Thymus (tissue), 11 donors: Measurements from ENCODE around the gene CHRNB4. TPM values are rescaled to one million over a fixed set of nuclear protein-coding genes. Genes with fewer than 3 reads are reported as not detected.
A peak's percentile ranks its signal among the peaks of the same experiment; 100 is the strongest.

ENCODE experiments used
- DNase-seq, 9 donors: peaks; one replicate each; pipeline ENCODE4 v3.0.0-alpha.2; 2013; ENCODE audit warnings: low spot score in 9 of 9, low read depth in 6 of 9, missing footprints in 1 of 9
- H3K27ac ChIP-seq, 2 donors: one replicate each; pipeline ENCODE4 v1.5.1; 2013; ENCODE audit warnings: control low read depth in 1 of 2, low read depth in 1 of 2, low read length in 1 of 2, mild to moderate bottlenecking in 1 of 2, moderate library complexity in 1 of 2
- H3K27me3 ChIP-seq, 2 donors: one replicate each; pipeline ENCODE4 v1.5.1; 2013; ENCODE audit warnings: low read length in 1 of 2; ENCODE audit not compliant: control insufficient read depth in 2 of 2, insufficient read depth in 1 of 2
- H3K36me3 ChIP-seq, 2 donors: one replicate each; pipeline ENCODE4 v1.5.1; 2013; ENCODE audit warnings: low read length in 1 of 2, mild to moderate bottlenecking in 1 of 2, moderate library complexity in 1 of 2; ENCODE audit not compliant: control insufficient read depth in 2 of 2, insufficient read depth in 2 of 2
- H3K4me1 ChIP-seq, 2 donors: one replicate each; pipeline ENCODE4 v1.5.1; 2013; ENCODE audit warnings: low read length in 2 of 2; ENCODE audit not compliant: control insufficient read depth in 2 of 2, insufficient read depth in 2 of 2
- H3K4me3 ChIP-seq, 2 donors: one replicate each; pipeline ENCODE4 v1.5.1; 2013; ENCODE audit warnings: low read length in 2 of 2, control low read depth in 1 of 2, mild to moderate bottlenecking in 1 of 2
- H3K9me3 ChIP-seq, 2 donors: one replicate each; pipeline ENCODE4 v1.5.1; 2013; ENCODE audit warnings: low read length in 1 of 2, mild to moderate bottlenecking in 1 of 2; ENCODE audit not compliant: control insufficient read depth in 2 of 2, insufficient read depth in 1 of 2
- WGBS: extraction: QIAGEN DNeasy Blood & Tissue Kit; methylation state at CpG from one replicate; pipeline ENCODE4 v1.1.7; 2013; 5-methylcytosine and 5-hydroxymethylcytosine counted together
- polyA plus RNA-seq: library from polyadenylated mRNA; stranded (reverse); fragments of 200-250 nt; gene quantifications from one replicate; pipeline ENCODE4 v1.2.3, GENCODE V29; 2013
- total RNA-seq: library from RNA; stranded (reverse); fragments of 120-200 nt; gene quantifications from one replicate; pipeline ENCODE4 v1.2.4, GENCODE V29; 2013
- donor health status: healthy.

Gene CHRNB4
- total and polyA plus RNA-seq, 2 donors: 0.47 to 0.62 TPM

GRCh38 chr15:78638658-78639314, 2.2 kb downstream of the CHRNB4 start:
- WGBS: 50% methylated on average over 4 of the region's 4 CpGs
- peaks cover 0 to 4% of the 10 kb centered on the region in 2 donors for H3K36me3 ChIP-seq
- no peak overlapping the region for H3K27ac ChIP-seq
- peak in 6 of 9 donors; percentile 70 to 84 (median 73) for DNase-seq
- peaks cover 37 to 52% of the 10 kb centered on the region in 2 donors for H3K4me1 ChIP-seq
- H3K27me3 ChIP-seq: peaks cover 0 to 16% of the 10 kb centered on the region in 2 donors
- no peaks in the 10 kb centered on the region for H3K9me3 ChIP-seq
- H3K4me3 ChIP-seq: no peak overlapping the region

GRCh38 chr15:78637776-78638435, 3.1 kb downstream of the CHRNB4 start:
- Histone ChIP-seq H3K4me3 (peak overlapping the region in 1 of 2 donors; percentile 6), H3K27ac (peak overlapping the region in 1 of 2 donors; percentile 6), H3K36me3 (peaks cover 0 to 4% of the 10 kb centered on the region in 2 donors), H3K4me1 (peaks cover 37 to 52% of the 10 kb centered on the region in 2 donors), H3K27me3 (peaks cover 0 to 16% of the 10 kb centered on the region in 2 donors), H3K9me3 (peaks cover 1 to 3% of the 10 kb centered on the region in 2 donors)
- peak in 3 of 9 donors; percentile 35 to 71 (median 52) for DNase-seq
- WGBS: 94% methylated on average over 4 of the region's 4 CpGs

GRCh38 chr15:78636378-78636859, 4.6 kb downstream of the CHRNB4 start:
- Histone ChIP-seq H3K36me3 (peaks cover 3 to 7% of the 10 kb centered on the region in 2 donors), H3K4me3 (no peak overlapping the region), H3K4me1 (peaks cover 34 to 46% of the 10 kb centered on the region in 2 donors), H3K9me3 (peaks cover 1 to 6% of the 10 kb centered on the region in 2 donors), H3K27me3 (peaks cover 0 to 14% of the 10 kb centered on the region in 2 donors), H3K27ac (no peak overlapping the region)
- 93% methylated on average over 2 of the region's 2 CpGs for whole genome bisulfite sequencing
- no peak for DNase-seq

- WGBS: 95% methylated on average over 10 of the region's 10 CpGs
- Histone ChIP-seq H3K4me3 (no peak overlapping the region), H3K27ac (no peak overlapping the region), H3K4me1 (peaks cover 30 to 37% of the 10 kb centered on the region in 2 donors), H3K27me3 (peaks cover 0 to 5% of the 10 kb centered on the region in 2 donors), H3K9me3 (peaks cover 1 to 6% of the 10 kb centered on the region in 2 donors), H3K36me3 (peaks cover 3 to 7% of the 10 kb centered on the region in 2 donors)
- DNase-seq: no peak
Measured at GRCh38 chr15:78635346-78635745, 5.7 kb downstream of the CHRNB4 start.

- peaks cover 25 to 29% of the 10 kb centered on the region in 2 donors for H3K4me1 ChIP-seq
- H3K36me3 ChIP-seq: peaks cover 3 to 9% of the 10 kb centered on the region in 2 donors
- peaks cover 0 to 2% of the 10 kb centered on the region in 2 donors for H3K27me3 ChIP-seq
- no peak for DNase-seq
- WGBS: 97% methylated on average over 12 of the region's 12 CpGs
- H3K4me3 ChIP-seq: no peak overlapping the region
- no peak overlapping the region for H3K27ac ChIP-seq
- H3K9me3 ChIP-seq: peaks cover 1 to 6% of the 10 kb centered on the region in 2 donors
Measured at GRCh38 chr15:78634210-78635145, 6.5 kb downstream of the CHRNB4 start.

- H3K36me3 ChIP-seq: peaks cover 3 to 14% of the 10 kb centered on the region in 2 donors
- peaks cover 25 to 28% of the 10 kb centered on the region in 2 donors for H3K4me1 ChIP-seq
- H3K27me3 ChIP-seq: peaks cover 0 to 5% of the 10 kb centered on the region in 2 donors
- H3K27ac ChIP-seq: no peak overlapping the region
- no peak for DNase-seq
- 96% methylated on average over 2 of the region's 2 CpGs for WGBS
- no peak overlapping the region for H3K4me3 ChIP-seq
- peaks cover 1 to 6% of the 10 kb centered on the region in 2 donors for H3K9me3 ChIP-seq
Measured at GRCh38 chr15:78633348-78633747, 7.7 kb downstream of the CHRNB4 start.

- DNase-seq: no peak
- Histone ChIP-seq H3K27ac (no peak overlapping the region), H3K36me3 (peaks cover 3 to 14% of the 10 kb centered on the region in 2 donors), H3K4me3 (no peak overlapping the region), H3K9me3 (peaks cover 1 to 6% of the 10 kb centered on the region in 2 donors), H3K27me3 (peaks cover 0 to 3% of the 10 kb centered on the region in 2 donors), H3K4me1 (peaks cover 23 to 27% of the 10 kb centered on the region in 2 donors)
- 94% methylated on average over 9 of the region's 9 CpGs for WGBS
Measured at GRCh38 chr15:78630886-78631633, 9.9 kb downstream of the CHRNB4 start.

- H3K4me3 ChIP-seq: no peak overlapping the region
- 96% methylated on average over 12 of the region's 12 CpGs for WGBS
- H3K27me3 ChIP-seq: peaks cover 0 to 3% of the 10 kb centered on the region in 2 donors
- peaks cover 29 to 36% of the 10 kb centered on the region in 2 donors for H3K4me1 ChIP-seq
- no peak overlapping the region for H3K27ac ChIP-seq
- peaks cover 1 to 6% of the 10 kb centered on the region in 2 donors for H3K9me3 ChIP-seq
- no peak for DNase-seq
- peaks cover 3 to 14% of the 10 kb centered on the region in 2 donors for H3K36me3 ChIP-seq
Measured at GRCh38 chr15:78629716-78630065, 11.3 kb downstream of the CHRNB4 start.
